H7 (cell line): ENCODE results near the gene PARD3. TPM values are rescaled to one million over a fixed set of nuclear protein-coding genes. Genes with fewer than 3 reads are reported as not detected.

Experiments used
- DNase-seq: peaks from one replicate; pipeline ENCODE4 v3.0.0; 2012
- H3K27me3 ChIP-seq: 2 replicates; pipeline ENCODE4 v1.6.0; 2011; ENCODE audit warnings: mild to moderate bottlenecking, low read length; ENCODE audit not compliant: control insufficient read depth, insufficient read depth
- H3K36me3 ChIP-seq: replicated peaks from 2 replicates; pipeline ENCODE4 v1.5.1; 2011; ENCODE audit warnings: low read length; ENCODE audit not compliant: control insufficient read depth, insufficient read depth
- H3K4me3 ChIP-seq: 2 replicates; pipeline ENCODE4 v1.5.1; 2011; ENCODE audit warnings: low read depth, mild to moderate bottlenecking, control low read depth, low read length, moderate library complexity; ENCODE audit not compliant: insufficient read depth
- total RNA-seq: library from RNA; depleted of rRNA; stranded (reverse); fragments of >200 nt; shearing (Covaris generic); gene quantifications from 2 replicates; pipeline ENCODE4 v1.2.3, GENCODE V29; 2014

Gene PARD3
- total RNA-seq, 1 experiment from 2014 or later = 51.1 TPM

- peak; percentile 10 for DNase-seq
- Histone ChIP-seq H3K27me3 (no peaks in the 10 kb centered on the region), H3K4me3 (no peak overlapping the region), H3K36me3 (no peaks in the 10 kb centered on the region)
Observed at GRCh38 chr10:34348021-34348420, 467.1 kb downstream of the PARD3 start.

GRCh38 chr10:34347131-34347530, 468.0 kb downstream of the PARD3 start:
- H3K4me3 ChIP-seq = no peak overlapping the region
- no peak for DNase-seq
- H3K36me3 ChIP-seq = no peaks in the 10 kb centered on the region
- H3K27me3 ChIP-seq = no peaks in the 10 kb centered on the region

GRCh38 chr10:34346516-34347100, 468.5 kb downstream of the PARD3 start:
- no peaks in the 10 kb centered on the region for H3K27me3 ChIP-seq
- no peak overlapping the region for H3K4me3 ChIP-seq

GRCh38 chr10:34345383-34345782, 469.7 kb downstream of the PARD3 start:
- H3K27me3 ChIP-seq = no peaks in the 10 kb centered on the region
- no peak for DNase-seq
- H3K36me3 ChIP-seq = no peaks in the 10 kb centered on the region
- H3K4me3 ChIP-seq = no peak overlapping the region

More at GRCh38 chr10:34346516-34347100, 468.5 kb downstream of the PARD3 start:
- no peaks in the 10 kb centered on the region for H3K36me3 ChIP-seq
- DNase-seq = no peak

GRCh38 chr10:34343764-34344163, 471.3 kb downstream of the PARD3 start:
- Histone ChIP-seq H3K27me3 (no peaks in the 10 kb centered on the region), H3K4me3 (no peak overlapping the region), H3K36me3 (no peaks in the 10 kb centered on the region)
- DNase-seq = no peak

GRCh38 chr10:34341473-34341872, 473.6 kb downstream of the PARD3 start:
- no peak for DNase-seq
- H3K4me3 ChIP-seq = no peak overlapping the region
- H3K36me3 ChIP-seq = no peaks in the 10 kb centered on the region
- H3K27me3 ChIP-seq = no peaks in the 10 kb centered on the region

GRCh38 chr10:34340934-34341333, 474.2 kb downstream of the PARD3 start:
- no peak for DNase-seq
- H3K4me3 ChIP-seq = no peak overlapping the region
- H3K36me3 ChIP-seq = no peaks in the 10 kb centered on the region; the same call in 1 of the 2 replicates
- H3K27me3 ChIP-seq = no peaks in the 10 kb centered on the region

- no peak for DNase-seq
- no peaks in the 10 kb centered on the region; the same call in 1 of the 2 replicates for H3K36me3 ChIP-seq
- H3K4me3 ChIP-seq = no peak overlapping the region
Observed at GRCh38 chr10:34339816-34340553, 475.1 kb downstream of the PARD3 start.

GRCh38 chr10:34337917-34338316, 477.2 kb downstream of the PARD3 start:
- Histone ChIP-seq H3K4me3 (no peak overlapping the region), H3K36me3 (no peaks in the 10 kb centered on the region; the same call in 1 of the 2 replicates), H3K27me3 (no peaks in the 10 kb centered on the region)
- no peak for DNase-seq

More at GRCh38 chr10:34339816-34340553, 475.1 kb downstream of the PARD3 start:
- H3K27me3 ChIP-seq = no peaks in the 10 kb centered on the region

- H3K36me3 ChIP-seq = no peaks in the 10 kb centered on the region; the same call in 1 of the 2 replicates
- H3K4me3 ChIP-seq = no peak overlapping the region
- no peaks in the 10 kb centered on the region for H3K27me3 ChIP-seq
- no peak for DNase-seq
Observed at GRCh38 chr10:34335960-34336690, 479.0 kb downstream of the PARD3 start.

- Histone ChIP-seq H3K4me3 (no peak overlapping the region), H3K36me3 (no peaks in the 10 kb centered on the region; the same call in 1 of the 2 replicates), H3K27me3 (no peaks in the 10 kb centered on the region)
- no peak for DNase-seq
Observed at GRCh38 chr10:34334908-34335307, 480.2 kb downstream of the PARD3 start.

GRCh38 chr10:34333513-34333912, 481.6 kb downstream of the PARD3 start:
- H3K36me3 ChIP-seq = no peaks in the 10 kb centered on the region; the same call in 1 of the 2 replicates
- no peaks in the 10 kb centered on the region for H3K27me3 ChIP-seq
- DNase-seq = no peak
- no peak overlapping the region for H3K4me3 ChIP-seq

- Histone ChIP-seq H3K36me3 (no peaks in the 10 kb centered on the region), H3K4me3 (no peak overlapping the region), H3K27me3 (no peaks in the 10 kb centered on the region)
- DNase-seq = no peak
Observed at GRCh38 chr10:34327184-34327583, 487.9 kb downstream of the PARD3 start.

GRCh38 chr10:34323192-34323591, 491.9 kb downstream of the PARD3 start:
- DNase-seq = no peak
- Histone ChIP-seq H3K27me3 (no peaks in the 10 kb centered on the region), H3K36me3 (no peaks in the 10 kb centered on the region), H3K4me3 (no peak overlapping the region)

- no peaks in the 10 kb centered on the region for H3K27me3 ChIP-seq
- DNase-seq = no peak
- H3K36me3 ChIP-seq = no peaks in the 10 kb centered on the region
Observed at GRCh38 chr10:34320265-34320664, 494.8 kb downstream of the PARD3 start.

More at GRCh38 chr10:34320265-34320664, 494.8 kb downstream of the PARD3 start:
- no peak overlapping the region for H3K4me3 ChIP-seq
